CD4-positive, alpha-beta memory T cell (primary cell): ENCODE measurements around the gene MTMR10. TPM values are rescaled to one million over a fixed set of nuclear protein-coding genes. Genes with fewer than 3 reads are reported as not detected.

Experiments used
- CTCF ChIA-PET: fragments of 350-600 bp; sonication (Branson Sonifier 250); formaldehyde crosslinking; loops from one replicate; lab custom pipeline; 2021; ENCODE audit warnings: inconsistent platforms; ENCODE audit not compliant: partially characterized antibody; lab: Charles Lee
- POLR2A ChIA-PET: fragments of 350-600 bp; sonication (Branson Sonifier 250); formaldehyde crosslinking; loops from one replicate; lab custom pipeline; 2021; ENCODE audit not compliant: partially characterized antibody; lab: Charles Lee
- DNase-seq, 5 donors: peaks; one replicate each; pipeline versions ENCODE4 v3.0.0 to v3.0.0-alpha.2; 2020 to 2022; ENCODE audit warnings: mixed read lengths in 1 of 5
- H3K27ac ChIP-seq: one replicate; pipeline ENCODE4 v1.7.0; 2013; ENCODE audit warnings: low read depth, low read length
- H3K27me3 ChIP-seq: 2 replicates; pipeline ENCODE4 v1.7.0; 2013; ENCODE audit warnings: mild to moderate bottlenecking, low read length, moderate library complexity; ENCODE audit not compliant: insufficient read depth
- H3K36me3 ChIP-seq: 2 replicates; pipeline ENCODE4 v1.7.0; 2013; ENCODE audit warnings: mild to moderate bottlenecking, low read length, moderate library complexity; ENCODE audit not compliant: insufficient read depth
- H3K4me1 ChIP-seq: 2 replicates; pipeline ENCODE4 v1.7.0; 2013; ENCODE audit warnings: mild to moderate bottlenecking, low read length, moderate library complexity; ENCODE audit not compliant: insufficient read depth
- H3K4me3 ChIP-seq, 2 donors: one replicate each; pipeline ENCODE4 v1.7.0; 2013; ENCODE audit warnings: low read length in 2 of 2, mild to moderate bottlenecking in 1 of 2
- H3K9me3 ChIP-seq, 2 donors: one replicate each; pipeline ENCODE4 v1.7.0; 2013; ENCODE audit warnings: low read length in 2 of 2, control low read depth in 1 of 2; ENCODE audit not compliant: control insufficient read depth in 1 of 2
- H3K27ac Mint-ChIP-seq, 7 donors: one replicate each; pipeline ENCODE4 v1.8.0; 2020 to 2021; ENCODE audit warnings: mixed read lengths in 7 of 7, mild to moderate bottlenecking in 6 of 7, inconsistent platforms in 3 of 7, moderate library complexity in 3 of 7
- H3K27me3 Mint-ChIP-seq, 2 donors: one replicate each; pipeline ENCODE4 v1.8.0; 2020 to 2021; ENCODE audit warnings: mixed read lengths in 2 of 2
- H3K36me3 Mint-ChIP-seq, 2 donors: one replicate each; pipeline ENCODE4 v1.8.0; 2020 to 2021; ENCODE audit warnings: mixed read lengths in 2 of 2, inconsistent platforms in 1 of 2, mild to moderate bottlenecking in 1 of 2
- H3K4me1 Mint-ChIP-seq, 4 donors: one replicate each; pipeline ENCODE4 v1.8.0; 2020 to 2021; ENCODE audit warnings: mixed read lengths in 4 of 4, mild to moderate bottlenecking in 1 of 4
- H3K4me3 Mint-ChIP-seq, 8 donors: one replicate each; pipeline ENCODE4 v1.8.0; 2020 to 2021; ENCODE audit warnings: mixed read lengths in 8 of 8, mild to moderate bottlenecking in 7 of 8, moderate library complexity in 6 of 8, inconsistent platforms in 3 of 8
- H3K9me3 Mint-ChIP-seq, 8 donors: one replicate each; pipeline ENCODE4 v1.8.0; 2020 to 2021; ENCODE audit warnings: mixed read lengths in 8 of 8, mild to moderate bottlenecking in 5 of 8, inconsistent platforms in 3 of 8, moderate library complexity in 1 of 8
- intact Hi-C: fragments of 100-400 bp; cut with micrococcal nuclease; formaldehyde crosslinking; loops from one replicate; pipeline ENCODE4 v1.15.1; 2023
- polyA plus RNA-seq, 2 donors: library from polyadenylated mRNA; unstranded; fragments of 300-500 nt; fragmentation: Illumina TruSeq; gene quantifications; one replicate each; pipeline ENCODE4 v1.2.3, GENCODE V29; 2021
- total RNA-seq, 2 experiments: library from RNA; stranded (reverse); gene quantifications; one replicate each; pipeline ENCODE4 v1.2.3, GENCODE V29; 2021

MTMR10 gene
- total and polyA plus RNA-seq, 4 experiments from 2014 or later: 2.7 to 31.8 (median 19.0) TPM

DNA sequence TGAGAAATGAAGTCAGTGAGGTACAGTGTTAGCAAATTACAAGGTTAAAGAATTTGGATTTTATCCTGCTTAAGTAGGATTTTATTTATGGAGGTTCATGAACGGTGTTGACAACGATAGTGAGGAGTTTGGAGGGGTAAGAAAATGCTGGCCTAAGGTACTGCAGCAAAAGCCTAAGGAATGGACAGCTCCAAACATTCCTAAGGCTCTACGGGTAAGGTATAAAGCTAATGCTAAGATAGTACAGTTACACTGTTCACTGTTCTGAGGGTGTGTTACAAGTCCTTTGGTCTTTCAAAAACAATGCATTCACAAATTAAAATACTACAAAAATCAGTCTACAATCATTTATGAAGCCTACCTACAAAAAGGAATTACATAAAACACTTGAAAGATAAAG, 7.3 kb downstream of the MTMR10 start:
- H3K36me3 Mint-ChIP-seq: peaks cover 54 to 60% of the 10 kb centered on the region in 2 donors
- peaks cover 21% of the 10 kb centered on the region for H3K36me3 ChIP-seq
- intact Hi-C loops: no loop called here
- H3K4me1 Mint-ChIP-seq: peaks cover 52 to 84% (median 66%) of the 10 kb centered on the region in 4 donors
- DNase-seq: no peak
- peak overlapping the region in 1 of 8 donors; percentile 47 for H3K4me3 Mint-ChIP-seq
- no peak overlapping the region for H3K27ac ChIP-seq
- CTCF ChIA-PET: no interaction called here
- H3K9me3 Mint-ChIP-seq: peaks cover 0 to 2% (median 0%) of the 10 kb centered on the region in 8 donors
- POLR2A ChIA-PET: no interaction called here
- H3K27me3 Mint-ChIP-seq: no peaks in the 10 kb centered on the region
- H3K4me1 ChIP-seq: peaks cover 44% of the 10 kb centered on the region
- H3K9me3 ChIP-seq: no peaks in the 10 kb centered on the region
- H3K4me3 ChIP-seq: no peak overlapping the region
- no peaks in the 10 kb centered on the region for H3K27me3 ChIP-seq
- peak overlapping the region in 1 of 7 donors; percentile 33 for H3K27ac Mint-ChIP-seq

DNA sequence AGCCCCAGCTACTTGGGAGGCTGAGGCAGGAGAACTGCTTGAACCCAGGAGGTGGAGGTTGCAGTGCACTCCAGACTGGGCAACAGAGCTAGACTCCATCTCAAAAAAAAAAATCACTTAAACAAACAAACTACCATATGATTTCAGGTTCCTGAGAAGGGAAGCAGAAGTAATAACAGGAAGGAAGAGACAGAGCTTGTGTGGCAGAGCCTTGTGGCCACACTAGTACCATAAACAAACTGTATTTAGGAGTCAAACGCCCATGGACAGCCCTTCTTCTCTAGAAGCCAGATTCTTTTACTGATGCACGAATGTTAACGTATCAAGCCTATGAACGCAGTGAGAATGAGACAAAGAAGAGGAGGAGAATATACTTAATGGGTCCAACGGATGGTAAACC, 12.0 kb downstream of the MTMR10 start:
- no peak for DNase-seq
- H3K4me3 Mint-ChIP-seq: peak overlapping the region in 2 of 8 donors; percentile 16 to 33
- Histone ChIP-seq H3K27me3 (no peaks in the 10 kb centered on the region), H3K36me3 (peaks cover 7% of the 10 kb centered on the region), H3K27ac (no peak overlapping the region), H3K4me3 (no peak overlapping the region), H3K9me3 (no peaks in the 10 kb centered on the region), H3K4me1 (peaks cover 20% of the 10 kb centered on the region)
- ChIA-PET POLR2A (no interaction called here), CTCF (no interaction called here)
- peaks cover 40 to 69% (median 51%) of the 10 kb centered on the region in 4 donors for H3K4me1 Mint-ChIP-seq
- H3K36me3 Mint-ChIP-seq: peaks cover 42 to 60% of the 10 kb centered on the region in 2 donors
- H3K9me3 Mint-ChIP-seq: peaks cover 0 to 2% (median 0%) of the 10 kb centered on the region in 8 donors
- peak overlapping the region in 2 of 7 donors; percentile 44 to 48 for H3K27ac Mint-ChIP-seq
- no peaks in the 10 kb centered on the region for H3K27me3 Mint-ChIP-seq
- intact Hi-C loops: no loop called here

- peaks cover 20% of the 10 kb centered on the region for H3K4me1 ChIP-seq
- no peaks in the 10 kb centered on the region for H3K9me3 ChIP-seq
- Mint-ChIP-seq H3K4me3 (no peak overlapping the region), H3K27ac (peak overlapping the region in 1 of 7 donors; percentile 32), H3K27me3 (no peaks in the 10 kb centered on the region), H3K36me3 (peaks cover 42 to 61% of the 10 kb centered on the region in 2 donors), H3K9me3 (peaks cover 0 to 2% (median 0%) of the 10 kb centered on the region in 8 donors), H3K4me1 (peaks cover 34 to 57% (median 43%) of the 10 kb centered on the region in 4 donors)
- ChIA-PET CTCF (no interaction called here), POLR2A (no interaction called here)
- H3K27ac ChIP-seq: no peak overlapping the region
- H3K36me3 ChIP-seq: peaks cover 16% of the 10 kb centered on the region
- no peak overlapping the region for H3K4me3 ChIP-seq
- DNase-seq: no peak
- intact Hi-C loops: no loop called here
- H3K27me3 ChIP-seq: no peaks in the 10 kb centered on the region
Measured at GRCh38 chr15:30978328-30978727, 13.1 kb downstream of the MTMR10 start.

DNA sequence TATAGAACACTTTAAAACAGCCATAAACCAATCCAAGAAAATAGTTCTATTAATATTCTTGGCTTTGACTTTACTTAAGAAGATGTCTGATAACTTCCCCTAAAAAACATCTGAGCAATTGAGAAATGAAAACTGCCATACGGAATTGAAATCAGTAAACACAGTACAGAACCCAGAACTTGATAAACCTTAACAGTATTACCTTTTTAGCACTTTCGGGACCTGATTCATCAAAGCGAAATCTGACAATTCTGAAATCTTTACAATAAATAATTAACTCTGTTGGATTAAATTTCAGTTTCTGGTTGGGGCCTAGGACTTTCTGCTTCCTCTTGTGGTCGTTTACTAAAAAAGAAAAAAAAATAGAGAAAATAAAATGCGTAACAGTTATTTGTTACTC, 17.3 kb downstream of the MTMR10 start:
- POLR2A ChIA-PET: no interaction called here
- H3K36me3 ChIP-seq: peaks cover 21% of the 10 kb centered on the region
- intact Hi-C loops: no loop called here

DNA sequence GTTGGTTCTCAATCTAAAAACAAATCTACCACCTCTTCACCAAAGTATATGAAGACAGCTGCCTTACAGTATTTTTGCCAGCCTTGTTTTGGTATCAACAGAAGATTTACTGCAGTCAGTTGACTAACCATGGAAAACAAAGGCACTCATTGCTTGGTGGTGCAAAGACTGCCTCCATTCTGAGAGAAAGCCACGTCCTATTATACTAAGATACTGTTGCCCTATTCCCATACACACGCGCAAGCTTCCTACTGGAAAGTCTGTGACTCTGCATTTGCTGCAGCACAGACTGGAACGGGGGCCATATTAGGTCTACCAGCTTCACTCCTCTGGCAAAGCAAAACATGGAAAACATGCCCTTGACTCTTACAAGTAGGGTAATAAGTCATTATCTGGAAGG, 18.0 kb downstream of the MTMR10 start:
- H3K4me3 Mint-ChIP-seq: no peak overlapping the region
- H3K36me3 Mint-ChIP-seq: peaks cover 36 to 58% of the 10 kb centered on the region in 2 donors
- H3K27ac Mint-ChIP-seq: peak overlapping the region in 1 of 7 donors; percentile 37
- CTCF ChIA-PET: interaction anchor here (1.0 kb wide), 1 partner anchor 12 kb away, joined by 3 read pairs; no protein-coding TSS in a partner anchor
- intact Hi-C loops: no loop called here
- Histone ChIP-seq H3K9me3 (no peaks in the 10 kb centered on the region), H3K4me3 (no peak overlapping the region), H3K4me1 (no peaks in the 10 kb centered on the region), H3K27ac (no peak overlapping the region), H3K36me3 (peaks cover 21% of the 10 kb centered on the region), H3K27me3 (no peaks in the 10 kb centered on the region)
- no peaks in the 10 kb centered on the region for H3K27me3 Mint-ChIP-seq
- no peak for DNase-seq
- peaks cover 8 to 18% (median 16%) of the 10 kb centered on the region in 4 donors for H3K4me1 Mint-ChIP-seq
- POLR2A ChIA-PET: no interaction called here
- H3K9me3 Mint-ChIP-seq: no peaks in the 10 kb centered on the region

More for the DNA sequence above, 17.3 kb downstream of the MTMR10 start:
- H3K4me1 ChIP-seq: peaks cover 2% of the 10 kb centered on the region
- Mint-ChIP-seq H3K36me3 (peaks cover 39 to 62% of the 10 kb centered on the region in 2 donors), H3K4me1 (peaks cover 14 to 23% (median 18%) of the 10 kb centered on the region in 4 donors), H3K27ac (no peak overlapping the region), H3K4me3 (no peak overlapping the region), H3K9me3 (no peaks in the 10 kb centered on the region), H3K27me3 (no peaks in the 10 kb centered on the region)
- no peaks in the 10 kb centered on the region for H3K9me3 ChIP-seq
- H3K27ac ChIP-seq: no peak overlapping the region
- no peaks in the 10 kb centered on the region for H3K27me3 ChIP-seq
- no peak for DNase-seq
- CTCF ChIA-PET: interaction anchor here (1.0 kb wide), 1 partner anchor 11 kb away, joined by 3 read pairs; no protein-coding TSS in a partner anchor
- H3K4me3 ChIP-seq: no peak overlapping the region

- no peak overlapping the region for H3K4me3 ChIP-seq
- ChIA-PET CTCF (no interaction called here), POLR2A (no interaction called here)
- DNase-seq: no peak
- intact Hi-C loops: no loop called here
- H3K4me1 ChIP-seq: no peaks in the 10 kb centered on the region
- no peak overlapping the region for H3K4me3 Mint-ChIP-seq
- H3K9me3 Mint-ChIP-seq: no peaks in the 10 kb centered on the region
- peaks cover 21% of the 10 kb centered on the region for H3K36me3 ChIP-seq
- H3K27ac ChIP-seq: no peak overlapping the region
- no peaks in the 10 kb centered on the region for H3K27me3 Mint-ChIP-seq
- peaks cover 2 to 19% (median 8%) of the 10 kb centered on the region in 4 donors for H3K4me1 Mint-ChIP-seq
- no peaks in the 10 kb centered on the region for H3K9me3 ChIP-seq
- no peaks in the 10 kb centered on the region for H3K27me3 ChIP-seq
- peaks cover 44 to 65% of the 10 kb centered on the region in 2 donors for H3K36me3 Mint-ChIP-seq
- peak overlapping the region in 3 of 7 donors; percentile 25 to 80 (median 73) for H3K27ac Mint-ChIP-seq
Measured at GRCh38 chr15:30969724-30970123, 21.7 kb downstream of the MTMR10 start.

DNA sequence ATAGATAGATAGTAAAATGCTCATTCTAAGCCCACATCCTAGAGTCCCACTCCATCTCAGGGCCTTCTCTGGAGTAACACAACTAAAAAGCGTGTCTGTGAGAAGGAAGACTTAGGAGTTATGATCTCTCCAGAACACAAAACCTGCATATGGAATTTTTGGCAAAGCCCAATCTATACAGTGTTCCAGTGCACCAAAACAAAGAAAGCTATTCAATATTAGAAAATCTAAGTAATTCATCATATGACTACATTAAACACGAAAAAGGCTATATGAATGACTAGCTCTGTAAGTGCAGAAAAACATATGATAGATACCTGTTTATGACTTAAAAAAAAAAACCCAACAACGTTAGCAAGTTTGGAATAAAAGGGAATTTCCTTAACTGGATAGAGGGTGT, 27.7 kb downstream of the MTMR10 start:
- H3K27ac ChIP-seq: no peak overlapping the region
- peaks cover 0 to 2% (median 0%) of the 10 kb centered on the region in 8 donors for H3K9me3 Mint-ChIP-seq
- H3K4me3 ChIP-seq: no peak overlapping the region
- H3K27me3 Mint-ChIP-seq: no peaks in the 10 kb centered on the region
- ChIA-PET POLR2A (no interaction called here), CTCF (interaction anchor here (1.0 kb wide), 1 partner anchor 165 kb away, joined by 3 read pairs; no protein-coding TSS in a partner anchor)
- H3K27ac Mint-ChIP-seq: peak overlapping the region in 2 of 7 donors; percentile 35 to 60
- DNase-seq: no peak
- H3K4me1 ChIP-seq: no peaks in the 10 kb centered on the region
- peaks cover 43 to 69% of the 10 kb centered on the region in 2 donors for H3K36me3 Mint-ChIP-seq
- H3K4me1 Mint-ChIP-seq: peaks cover 10 to 15% (median 10%) of the 10 kb centered on the region in 4 donors
- no peaks in the 10 kb centered on the region for H3K27me3 ChIP-seq
- peaks cover 11% of the 10 kb centered on the region for H3K36me3 ChIP-seq
- intact Hi-C loops: no loop called here
- H3K9me3 ChIP-seq: no peaks in the 10 kb centered on the region
- no peak overlapping the region for H3K4me3 Mint-ChIP-seq
